ENCODE results near the gene NME8.

NME8 gene

DNA sequence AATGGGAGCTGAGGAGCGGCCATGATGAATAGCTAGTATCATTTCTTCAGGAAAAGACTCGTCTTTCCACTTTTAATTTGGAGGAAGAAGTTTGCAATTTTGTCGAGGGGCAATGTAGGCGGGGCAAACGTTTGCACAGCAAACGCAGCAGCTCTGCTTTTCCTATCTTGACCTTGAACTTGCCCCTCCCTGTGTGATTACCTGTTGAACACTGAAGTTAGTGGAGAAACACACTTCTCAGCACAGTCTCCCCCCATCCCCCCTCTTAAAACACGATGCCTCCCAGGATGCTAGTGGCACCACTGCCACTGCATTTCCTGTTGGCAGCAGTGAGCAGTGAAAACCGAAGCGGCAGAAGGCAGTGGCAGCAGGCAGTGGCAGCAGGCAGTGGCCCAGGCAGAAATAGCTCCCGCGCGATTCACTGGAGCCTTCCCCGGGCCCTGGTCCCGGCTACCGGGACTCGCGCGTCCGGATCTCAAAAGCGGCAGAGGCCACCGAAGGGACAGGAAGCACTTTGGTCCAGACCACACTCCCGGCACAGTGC, 72.0 kb downstream of the NME8 start, which contains the start of gene EPDR1:
TSS of gene EPDR1 (plus strand) at position 336 of the 544 bp plus-strand sequence. CDS start 300 bp downstream, outside the sequence.
- H3K4me3 ChIP-seq (ENCODE audit: low read depth, low read length), result peak within 1 kb of the TSS; percentile 61
- no peak for DNase-seq (ENCODE audit: low read depth, low spot score)
- ChIA-PET POLR2A (no interaction called here), CTCF (interaction anchor here (1.3 to 5.8 kb wide), 2 partner anchors 8 to 16 kb away, joined by 5 to 46 read pairs; no protein-coding TSS in a partner anchor)
- TF ChIP-seq, protein P1, sequence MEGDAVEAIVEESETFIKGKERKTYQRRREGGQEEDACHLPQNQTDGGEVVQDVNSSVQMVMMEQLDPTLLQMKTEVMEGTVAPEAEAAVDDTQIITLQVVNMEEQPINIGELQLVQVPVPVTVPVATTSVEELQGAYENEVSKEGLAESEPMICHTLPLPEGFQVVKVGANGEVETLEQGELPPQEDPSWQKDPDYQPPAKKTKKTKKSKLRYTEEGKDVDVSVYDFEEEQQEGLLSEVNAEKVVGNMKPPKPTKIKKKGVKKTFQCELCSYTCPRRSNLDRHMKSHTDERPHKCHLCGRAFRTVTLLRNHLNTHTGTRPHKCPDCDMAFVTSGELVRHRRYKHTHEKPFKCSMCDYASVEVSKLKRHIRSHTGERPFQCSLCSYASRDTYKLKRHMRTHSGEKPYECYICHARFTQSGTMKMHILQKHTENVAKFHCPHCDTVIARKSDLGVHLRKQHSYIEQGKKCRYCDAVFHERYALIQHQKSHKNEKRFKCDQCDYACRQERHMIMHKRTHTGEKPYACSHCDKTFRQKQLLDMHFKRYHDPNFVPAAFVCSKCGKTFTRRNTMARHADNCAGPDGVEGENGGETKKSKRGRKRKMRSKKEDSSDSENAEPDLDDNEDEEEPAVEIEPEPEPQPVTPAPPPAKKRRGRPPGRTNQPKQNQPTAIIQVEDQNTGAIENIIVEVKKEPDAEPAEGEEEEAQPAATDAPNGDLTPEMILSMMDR (IDR thresholded peaks at IDR 0.05; ENCODE audit: insufficient read depth, low read length, missing control alignments), result peak; percentile 26

DNA sequence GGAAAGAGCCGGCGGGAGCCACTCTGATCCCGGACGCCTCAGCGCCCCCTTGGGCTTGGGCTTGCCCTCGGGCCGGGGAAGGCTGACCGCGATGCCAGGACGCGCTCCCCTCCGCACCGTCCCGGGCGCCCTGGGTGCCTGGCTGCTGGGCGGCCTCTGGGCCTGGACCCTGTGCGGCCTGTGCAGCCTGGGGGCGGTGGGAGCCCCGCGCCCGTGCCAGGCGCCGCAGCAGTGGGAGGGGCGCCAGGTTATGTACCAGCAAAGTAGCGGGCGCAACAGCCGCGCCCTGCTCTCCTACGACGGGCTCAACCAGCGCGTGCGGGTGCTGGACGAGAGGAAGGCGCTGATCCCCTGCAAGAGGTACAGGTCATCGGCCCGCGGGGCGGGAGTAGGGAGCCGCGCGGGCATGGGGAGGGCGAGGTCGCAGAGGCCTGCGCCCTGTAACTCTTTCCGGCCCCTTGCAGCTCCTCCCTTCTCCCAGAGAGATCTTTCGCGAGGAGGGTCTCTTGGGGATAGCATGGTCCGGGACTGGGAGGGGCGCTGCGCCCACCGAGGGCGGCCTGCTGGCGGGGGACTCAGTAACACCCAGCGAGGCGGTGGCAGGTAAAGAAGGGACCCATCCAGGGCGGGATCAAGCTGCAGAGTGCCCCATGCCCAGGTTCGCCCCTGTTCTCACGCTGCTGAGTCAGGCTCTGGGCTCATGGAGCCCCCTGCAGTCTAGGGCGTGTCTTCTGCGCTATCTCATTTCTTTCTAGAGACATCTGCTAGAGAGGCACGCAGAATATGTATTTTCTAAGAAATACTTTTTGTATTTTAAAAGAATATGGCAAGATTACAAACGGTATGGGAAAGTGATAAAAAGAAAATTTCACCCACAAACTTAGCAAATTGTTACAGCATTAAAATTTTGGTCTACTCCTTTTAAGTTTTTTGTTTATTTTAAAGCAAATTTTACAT, 72.7 kb downstream of the NME8 start:
- POLR2A ChIA-PET, result interaction anchor here (0.7 kb wide), 1 partner anchor 13 kb away, joined by 3 read pairs; no protein-coding TSS in a partner anchor
- CTCF ChIA-PET, result interaction anchor here (1.0 to 5.8 kb wide), 3 partner anchors 9 to 395 kb away, joined by 3 to 46 read pairs (median 5); no protein-coding TSS in a partner anchor

DNA sequence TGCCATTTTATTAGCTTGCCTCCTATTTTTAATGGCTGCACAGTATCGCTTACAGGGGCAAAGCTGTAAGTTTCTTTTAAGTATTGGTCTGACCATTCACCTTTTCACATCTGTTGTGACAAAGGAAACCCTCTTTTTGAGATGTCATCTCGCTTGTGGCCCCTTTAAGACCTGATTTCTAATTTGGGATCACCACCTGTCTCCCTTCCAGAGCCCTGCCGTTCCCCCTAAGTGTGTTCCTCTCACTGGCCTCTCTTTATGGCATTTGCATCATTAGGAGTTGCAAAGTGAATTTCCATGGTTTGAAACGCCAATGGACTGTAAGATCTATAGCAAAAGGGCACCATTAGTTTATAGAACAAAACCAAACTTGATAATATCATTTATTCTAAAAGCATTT, 73.5 kb downstream of the NME8 start:
- TF ChIP-seq, protein P1 (IDR thresholded peaks at IDR 0.05; ENCODE audit: insufficient read depth, low read length, missing control alignments), result no peak
- no peak for DNase-seq (ENCODE audit: low read depth, low spot score)
- CTCF ChIA-PET, result interaction anchor here (1.0 kb wide), 1 partner anchor 394 kb away, joined by 3 read pairs; no protein-coding TSS in a partner anchor
- peak overlapping the region; percentile 20 for H3K4me3 ChIP-seq (ENCODE audit: low read depth, low read length)
- POLR2A ChIA-PET, result interaction anchor here (0.7 kb wide), 1 partner anchor 14 kb away, joined by 3 read pairs; no protein-coding TSS in a partner anchor

More for the DNA sequence above, 72.7 kb downstream of the NME8 start:
- peak overlapping the region; percentile 61 for H3K4me3 ChIP-seq (ENCODE audit: low read depth, low read length)
- no peak for DNase-seq (ENCODE audit: low read depth, low spot score)
- TF ChIP-seq, protein P1 (IDR thresholded peaks at IDR 0.05; ENCODE audit: insufficient read depth, low read length, missing control alignments), result peak; percentile 34

DNA sequence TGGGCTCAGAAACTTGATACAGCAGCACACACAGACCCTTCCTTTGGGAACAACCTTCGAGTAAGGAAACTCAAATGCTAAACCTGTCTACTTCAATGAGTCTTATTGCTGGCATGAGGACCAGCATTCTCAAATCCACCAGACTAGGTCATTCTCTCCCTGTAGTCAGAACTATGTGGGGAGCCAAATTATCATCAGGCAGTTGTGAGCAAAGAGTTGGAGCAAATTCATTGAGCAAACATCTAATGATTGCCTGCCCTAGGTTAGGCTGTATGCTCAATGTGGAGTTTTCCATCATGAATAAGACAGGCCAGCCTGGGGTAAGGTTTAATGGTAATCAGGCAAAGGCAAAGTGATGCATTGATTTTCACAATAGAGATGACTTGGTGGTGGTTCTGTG, 75.6 kb downstream of the NME8 start:
- ChIA-PET POLR2A (no interaction called here), CTCF (no interaction called here)
- H3K4me3 ChIP-seq (ENCODE audit: low read depth, low read length), result no peak overlapping the region
- TF ChIP-seq, protein P1 (IDR thresholded peaks at IDR 0.05; ENCODE audit: insufficient read depth, low read length, missing control alignments), result no peak
- DNase-seq (ENCODE audit: low read depth, low spot score), result no peak

DNA sequence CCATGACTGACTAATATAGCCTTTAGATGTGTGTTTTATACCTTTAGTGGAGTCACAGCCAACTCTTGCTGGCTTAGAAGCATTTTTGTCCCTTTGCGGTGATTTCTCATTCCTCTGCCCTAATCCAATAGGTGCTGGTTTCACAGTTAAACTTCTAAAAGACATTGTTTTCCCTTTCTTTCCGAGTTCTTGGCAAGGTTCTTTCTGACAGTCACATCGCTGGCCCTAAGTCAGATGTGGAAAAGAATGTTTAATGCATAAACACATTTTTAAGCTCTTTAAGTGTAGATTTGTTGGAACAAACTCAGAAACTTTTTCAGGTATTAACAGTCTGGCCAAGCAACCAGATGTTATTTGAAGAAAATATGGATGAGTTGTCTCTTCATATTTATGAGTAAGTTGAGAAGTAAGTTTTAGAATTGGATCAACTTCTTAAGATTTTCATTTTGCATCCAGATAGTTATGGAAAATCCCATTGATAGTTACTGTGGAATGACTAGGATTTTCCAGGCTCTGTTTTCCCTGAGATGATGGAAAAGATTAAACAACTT, 76.2 kb downstream of the NME8 start:
- CTCF ChIA-PET, result no interaction called here
- TF ChIP-seq, protein P1 (IDR thresholded peaks at IDR 0.05; ENCODE audit: insufficient read depth, low read length, missing control alignments), result no peak
- no peak for DNase-seq (ENCODE audit: low read depth, low spot score)
- H3K4me3 ChIP-seq (ENCODE audit: low read depth, low read length), result no peak overlapping the region
- POLR2A ChIA-PET, result no interaction called here

Data from AG04449 (cell line).